LoVo (cell line): ENCODE results near the gene SULT4A1.

Experiments used
- DNase-seq: peaks from one replicate; pipeline ENCODE4 v3.0.0-alpha.2; 2016; ENCODE audit warnings: low spot score

SULT4A1 gene

DNA sequence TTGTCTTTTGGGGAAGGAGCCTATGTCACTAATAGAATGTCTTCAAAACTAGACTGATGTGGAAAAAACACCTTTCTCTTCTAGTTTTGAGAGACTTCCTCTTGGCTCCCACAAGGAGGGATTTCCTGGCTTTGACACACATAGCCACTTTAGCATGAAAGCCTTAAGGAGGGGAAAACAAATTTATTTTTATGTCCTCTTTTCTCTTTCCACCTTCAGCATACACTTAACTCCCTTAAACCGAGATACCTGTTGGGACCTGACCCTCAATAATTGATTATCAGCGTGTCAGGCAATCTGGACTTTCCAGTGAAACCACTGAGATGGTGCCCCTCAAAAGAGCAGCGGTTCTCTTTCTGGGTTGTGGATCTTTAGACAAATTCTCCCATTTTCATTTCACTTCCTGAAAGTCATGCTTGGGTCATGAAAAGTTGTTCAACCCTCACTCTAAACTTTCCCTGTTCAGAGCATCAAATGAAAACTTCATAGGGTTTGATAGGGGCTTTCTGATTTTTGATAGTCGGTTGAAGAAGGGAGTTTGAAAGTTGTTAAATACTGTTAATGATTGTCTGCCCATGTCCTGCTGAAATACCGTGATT lies 59.3 kb downstream of the SULT4A1 start:
- no peak for DNase-seq

DNA sequence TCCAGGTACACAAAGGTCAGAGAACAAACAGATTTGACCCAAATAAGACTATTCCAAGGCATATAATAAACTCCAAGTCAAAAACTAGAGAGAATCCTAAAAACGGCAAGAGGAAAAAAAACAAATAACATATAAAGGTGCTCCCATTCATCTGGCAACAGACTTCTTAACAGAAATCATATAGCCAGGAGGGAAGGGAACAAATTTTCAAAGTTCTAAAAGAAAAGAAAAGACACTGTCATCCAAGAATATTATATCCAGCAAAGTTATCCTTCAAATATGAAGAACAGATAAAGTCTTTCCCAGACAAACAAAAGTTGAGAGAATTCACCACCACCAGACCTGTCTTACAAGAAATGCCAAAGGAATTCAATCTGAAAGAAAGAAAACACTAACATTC lies 61.3 kb downstream of the SULT4A1 start:
- no peak for DNase-seq

DNA sequence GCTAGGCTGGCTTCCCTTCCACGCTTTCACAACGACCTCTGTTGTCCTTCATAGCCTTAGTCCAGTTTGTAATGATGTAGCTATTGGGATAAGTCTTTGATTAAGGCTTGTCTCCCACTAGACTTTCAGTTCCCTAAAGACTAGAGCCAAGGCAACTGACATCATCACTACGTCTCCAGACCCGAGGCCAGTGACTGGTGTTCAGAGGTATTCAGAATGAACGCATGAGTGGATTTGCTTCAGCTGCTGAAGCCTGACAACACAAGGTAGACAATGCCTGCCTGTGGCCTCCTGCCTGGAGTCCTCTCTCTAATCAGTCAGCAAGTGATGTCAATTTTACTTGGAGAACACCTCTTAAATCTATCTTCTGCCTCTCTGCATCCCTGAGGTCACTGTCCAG lies 63.8 kb downstream of the SULT4A1 start:
- DNase-seq: no peak

DNA sequence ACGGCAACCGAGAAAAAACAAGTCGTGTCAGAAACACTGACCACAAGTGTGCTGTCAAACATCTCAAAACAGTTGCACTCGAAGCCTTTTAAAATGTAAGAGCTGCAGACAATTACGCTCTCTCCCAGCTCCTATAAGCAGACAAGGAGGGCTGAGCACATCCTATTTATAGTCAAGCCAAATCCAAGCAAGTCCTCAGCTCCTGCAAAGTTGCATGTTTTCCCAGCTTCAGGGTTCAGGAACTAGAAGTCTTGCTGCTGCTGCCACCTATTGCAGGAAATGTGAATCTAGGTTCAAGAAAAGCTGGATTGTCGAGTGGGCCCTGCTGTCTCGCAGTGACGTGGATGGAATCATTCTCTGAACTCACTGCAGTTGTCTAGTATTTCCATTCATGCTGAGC lies 65.7 kb downstream of the SULT4A1 start:
- no peak for DNase-seq

DNA sequence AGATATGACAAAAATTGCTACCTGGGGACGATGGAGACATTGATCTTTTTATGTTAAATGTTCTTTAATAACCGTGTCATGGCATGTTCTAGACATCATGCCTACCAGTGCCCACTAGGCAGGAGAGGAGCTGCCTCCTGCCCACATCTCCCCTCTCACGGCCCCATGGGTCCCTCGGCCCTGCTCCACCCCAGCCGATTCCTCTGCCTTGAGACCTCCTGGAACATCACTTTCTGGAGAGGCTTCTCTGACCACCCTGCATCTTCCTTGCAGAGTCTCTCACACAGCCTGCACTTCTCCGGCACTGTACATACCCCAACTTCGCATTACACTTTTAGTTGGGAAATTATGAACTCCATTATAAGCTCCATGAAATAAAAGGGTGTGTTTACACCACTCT lies 67.0 kb downstream of the SULT4A1 start:
- DNase-seq: no peak

DNA sequence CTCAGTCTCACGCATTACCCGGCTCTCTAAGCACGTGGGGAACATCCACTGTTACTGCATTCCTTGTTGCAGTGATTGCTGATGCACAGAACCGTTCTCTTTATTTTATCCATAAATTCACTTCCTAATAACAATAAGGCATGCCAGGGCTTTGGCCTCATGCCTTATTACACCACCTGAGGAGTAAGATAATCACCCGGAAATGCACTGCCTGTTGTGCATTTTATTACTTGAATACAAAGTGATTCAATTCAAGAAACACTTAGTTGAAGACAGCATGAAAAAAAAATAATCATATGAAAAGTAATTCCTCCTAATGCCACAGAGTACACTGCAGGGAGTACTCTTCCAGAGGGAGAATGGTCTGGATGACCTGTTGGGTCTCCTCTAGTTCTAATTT lies 69.4 kb downstream of the SULT4A1 start:
- no peak for DNase-seq

DNA sequence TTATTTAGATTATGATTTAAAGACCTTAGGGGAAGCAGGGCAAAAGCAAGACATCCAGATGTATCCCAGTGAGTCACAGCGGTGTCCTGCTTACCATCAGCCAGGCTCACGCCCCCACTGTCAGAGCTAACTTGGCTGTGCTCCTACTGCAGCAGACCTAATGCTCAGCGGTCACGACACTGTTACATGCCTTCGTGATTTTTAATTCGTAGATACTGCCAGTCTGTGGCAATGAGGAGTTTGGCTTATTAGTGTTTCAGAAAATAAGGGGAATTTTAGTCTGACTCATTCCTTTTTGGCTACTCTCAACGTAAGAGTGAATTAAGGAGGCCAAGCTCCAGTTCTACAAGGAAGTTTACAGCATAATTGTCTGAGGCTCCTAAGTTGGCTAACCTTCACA lies 72.9 kb downstream of the SULT4A1 start:
- no peak for DNase-seq

DNA sequence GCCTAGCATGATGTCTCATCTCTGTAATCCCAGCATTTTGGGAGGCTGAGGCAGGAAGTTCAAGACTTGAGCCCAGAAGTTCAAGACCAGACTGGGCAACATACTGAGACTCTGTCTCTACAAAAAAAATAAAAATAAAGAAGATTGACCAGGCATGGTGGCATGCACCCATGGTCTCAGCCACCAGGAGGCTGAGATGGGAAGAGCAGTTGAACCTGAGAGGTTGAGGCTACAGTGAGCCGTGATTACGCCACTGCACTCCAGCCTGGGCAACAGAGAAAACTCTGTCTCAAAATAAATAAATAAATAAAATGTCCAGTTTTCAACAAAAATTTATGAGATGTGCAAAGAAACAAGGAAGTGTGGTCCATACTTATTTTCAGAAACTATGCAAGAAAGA lies 78.5 kb downstream of the SULT4A1 start:
- DNase-seq: no peak

DNA sequence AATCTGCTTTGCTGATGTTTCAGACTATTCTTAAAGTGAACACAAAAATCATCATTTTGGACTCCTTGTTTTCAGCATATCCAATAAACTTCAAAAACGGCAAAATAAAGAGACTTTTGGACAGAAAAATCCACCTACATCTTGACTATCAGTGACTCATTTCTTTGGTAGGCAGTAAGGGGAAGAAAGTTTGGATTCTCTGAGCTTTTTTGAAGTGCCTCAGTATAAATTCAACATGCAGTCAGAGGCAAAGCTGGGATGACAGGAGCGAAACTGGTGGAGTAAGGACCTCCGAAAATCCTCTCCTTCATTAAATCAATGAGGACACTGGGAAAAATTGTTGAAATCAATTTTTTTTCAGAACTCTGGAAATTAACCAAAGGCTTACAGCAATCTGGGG lies 79.9 kb downstream of the SULT4A1 start:
- no peak for DNase-seq

DNA sequence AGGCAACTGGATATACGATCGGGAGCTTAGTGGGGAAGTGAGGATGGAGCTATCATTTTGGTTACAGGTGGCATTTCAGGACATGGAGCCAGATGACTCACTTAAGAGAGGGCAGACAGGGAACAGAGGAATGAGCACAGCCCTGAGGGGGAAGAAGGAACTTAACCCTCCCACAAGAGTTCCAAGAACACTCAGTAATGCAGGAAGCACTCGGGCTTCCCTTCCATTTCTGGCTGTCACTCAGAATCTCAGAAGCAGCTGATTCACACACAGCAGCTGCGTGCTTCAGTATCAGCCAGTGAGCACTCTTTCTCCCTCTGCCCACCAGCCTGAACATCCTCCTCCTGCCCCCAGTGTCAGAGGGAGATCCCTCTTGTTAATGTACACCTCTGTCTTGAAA lies 85.0 kb downstream of the SULT4A1 start:
- DNase-seq: no peak

DNA sequence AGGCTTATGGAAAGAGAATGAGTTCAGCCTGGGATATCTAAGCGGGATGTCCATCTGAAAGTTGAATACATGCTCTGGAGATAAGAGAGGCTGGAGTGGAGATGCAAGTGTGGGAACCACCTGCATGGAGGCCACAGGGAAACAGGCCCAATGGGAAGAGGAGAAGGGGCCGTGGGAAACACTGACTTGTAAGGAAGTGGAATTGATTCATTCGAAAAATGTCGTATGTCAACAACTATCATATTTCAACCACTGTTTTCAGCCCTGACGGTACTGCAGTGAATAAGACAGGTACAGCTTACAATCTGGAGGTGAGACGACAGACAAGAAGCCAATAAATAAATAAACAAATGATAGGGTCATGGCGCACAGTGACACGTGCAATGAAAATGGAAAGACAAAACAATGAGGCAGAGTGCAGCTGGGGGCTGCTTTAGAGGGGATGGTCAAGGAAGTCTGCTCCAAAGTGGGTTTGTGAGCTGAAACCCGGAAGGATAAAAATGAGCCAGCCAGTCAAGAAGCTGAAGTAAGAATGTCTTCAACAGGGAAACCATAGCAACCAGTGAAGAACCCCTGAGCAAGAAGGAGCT lies 86.1 kb downstream of the SULT4A1 start:
- no peak for DNase-seq
